HG03108 (cell line): ENCODE measurements around the gene IL12RB1.
"Not testable (repeated sequence)": the region's sequence is repeated elsewhere in the genome, so short reads cannot be mapped to it uniquely, and the experiment has no call there.

Experiments
- ATAC-seq: cut with Tn5 transposase; IDR thresholded peaks from one replicate; pipeline ENCODE4 v1.9.1; 2021; ENCODE audit warnings: moderate library complexity; ENCODE audit not compliant: unreplicated experiment

Gene IL12RB1

GRCh38 chr19:18112989-18113478, 26.3 kb upstream of the IL12RB1 start:
- ATAC-seq = no peak

GRCh38 chr19:18110609-18111232, 24.0 kb upstream of the IL12RB1 start:
- ATAC-seq = no peak

DNA sequence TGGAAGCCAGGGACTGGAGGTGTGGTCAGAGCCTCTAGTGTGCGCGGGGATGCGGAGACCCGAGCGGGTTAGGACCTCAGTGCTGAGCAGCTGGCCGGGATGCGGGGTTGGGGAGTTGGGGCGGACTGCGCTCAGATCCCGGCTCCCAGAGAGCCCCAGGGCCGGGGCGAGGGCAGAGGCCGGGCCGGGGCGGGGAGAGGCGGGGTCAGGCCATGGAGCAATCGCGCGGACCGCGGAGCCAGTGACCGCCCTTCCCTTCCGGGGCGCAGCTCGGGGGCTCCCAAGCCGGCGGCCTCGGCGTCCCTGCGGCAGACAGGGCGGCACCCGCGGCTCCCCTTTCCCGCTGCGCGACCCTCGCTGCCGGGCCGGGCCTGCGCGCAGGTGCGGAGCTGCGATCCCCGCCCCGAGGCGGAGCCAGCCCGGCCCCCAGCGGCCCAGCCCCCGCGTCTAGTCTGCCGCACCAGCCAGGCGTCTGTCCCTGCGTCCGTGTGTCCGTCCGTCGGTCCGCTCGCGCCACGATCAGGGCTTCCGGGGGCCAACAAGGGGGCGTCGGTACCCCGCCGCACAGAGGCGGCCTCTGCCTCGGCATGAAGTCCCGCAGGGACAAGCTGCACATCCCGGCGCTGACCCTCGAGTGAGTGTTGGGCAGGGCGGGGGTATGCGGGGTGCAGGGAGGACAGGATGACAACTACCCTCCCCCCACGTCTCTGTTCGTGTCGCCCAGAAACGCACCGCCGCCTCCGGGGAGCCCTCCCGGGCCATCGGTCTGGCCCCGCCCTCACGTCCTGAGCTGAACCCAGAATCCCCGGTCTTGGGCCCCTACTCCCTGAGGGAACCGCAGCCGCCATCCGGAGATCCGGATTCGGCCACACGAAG, 23.2 kb upstream of the IL12RB1 start:
- no peak for ATAC-seq

DNA sequence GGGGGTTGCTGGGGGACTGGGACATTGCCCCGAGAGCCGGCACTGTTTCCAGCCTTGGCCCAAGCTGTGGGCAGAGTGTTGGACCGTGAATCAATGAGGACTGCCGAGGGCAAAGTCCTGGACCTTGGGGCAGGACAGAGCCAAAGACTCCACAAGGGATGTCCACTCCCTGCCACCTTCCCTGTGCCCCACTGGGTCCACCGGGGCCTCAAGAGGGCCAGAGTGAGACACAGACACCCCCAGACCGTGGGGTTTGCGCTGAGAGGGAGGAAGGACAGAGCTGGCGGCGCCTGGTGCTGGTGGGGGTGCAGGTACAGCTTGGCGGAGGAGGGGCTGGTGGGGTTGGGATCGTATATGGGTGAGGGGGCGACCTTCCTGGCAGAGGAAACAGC, 22.6 kb upstream of the IL12RB1 start:
- ATAC-seq = no peak

DNA sequence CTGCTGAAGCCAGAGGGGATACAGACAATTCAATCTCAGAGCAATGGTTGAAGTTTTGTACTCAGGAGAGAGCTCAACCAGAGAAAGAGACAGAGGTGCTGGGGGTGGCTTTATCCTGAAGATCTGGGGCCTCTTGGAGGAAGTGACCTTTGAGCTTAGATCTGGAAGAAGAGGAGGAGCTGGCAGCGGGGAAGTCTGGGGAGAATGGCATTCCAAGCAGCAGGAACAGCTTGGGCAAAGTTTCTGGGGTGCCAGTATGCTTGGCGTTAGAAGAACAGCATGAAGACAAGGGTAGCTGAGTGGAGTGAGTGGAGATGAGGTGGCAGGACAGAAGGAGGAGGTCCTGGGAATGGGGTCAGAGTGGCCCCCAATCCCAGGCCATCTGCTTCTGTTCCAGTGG, 22.2 kb upstream of the IL12RB1 start:
- ATAC-seq = no peak

DNA sequence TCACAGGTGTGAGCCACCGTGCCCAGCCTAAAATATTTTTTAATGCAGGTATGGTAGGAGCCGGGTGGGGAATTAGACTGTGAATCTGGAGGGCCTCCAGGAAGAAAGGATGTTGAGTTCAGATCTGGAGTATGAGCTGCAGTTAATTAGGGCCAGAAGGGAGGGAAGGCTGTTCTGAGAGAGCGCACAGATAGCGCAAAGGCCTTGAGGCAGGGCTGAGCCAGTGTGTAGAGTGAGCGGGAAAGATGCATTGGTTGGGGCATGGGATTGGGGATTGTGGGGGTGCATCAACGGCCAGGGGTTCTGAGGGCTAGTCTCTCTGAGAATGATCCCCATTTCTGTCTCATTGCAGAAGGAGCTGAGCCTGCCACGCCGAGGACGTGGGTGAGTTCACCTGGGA, 20.5 kb upstream of the IL12RB1 start:
- no peak for ATAC-seq

- not testable (repeated sequence) for ATAC-seq
These were observed 18.5 kb upstream of the IL12RB1 start for GRCh38 chr19:18105259-18105658.

GRCh38 chr19:18104793-18105131, 18.0 kb upstream of the IL12RB1 start:
- no peak for ATAC-seq

DNA sequence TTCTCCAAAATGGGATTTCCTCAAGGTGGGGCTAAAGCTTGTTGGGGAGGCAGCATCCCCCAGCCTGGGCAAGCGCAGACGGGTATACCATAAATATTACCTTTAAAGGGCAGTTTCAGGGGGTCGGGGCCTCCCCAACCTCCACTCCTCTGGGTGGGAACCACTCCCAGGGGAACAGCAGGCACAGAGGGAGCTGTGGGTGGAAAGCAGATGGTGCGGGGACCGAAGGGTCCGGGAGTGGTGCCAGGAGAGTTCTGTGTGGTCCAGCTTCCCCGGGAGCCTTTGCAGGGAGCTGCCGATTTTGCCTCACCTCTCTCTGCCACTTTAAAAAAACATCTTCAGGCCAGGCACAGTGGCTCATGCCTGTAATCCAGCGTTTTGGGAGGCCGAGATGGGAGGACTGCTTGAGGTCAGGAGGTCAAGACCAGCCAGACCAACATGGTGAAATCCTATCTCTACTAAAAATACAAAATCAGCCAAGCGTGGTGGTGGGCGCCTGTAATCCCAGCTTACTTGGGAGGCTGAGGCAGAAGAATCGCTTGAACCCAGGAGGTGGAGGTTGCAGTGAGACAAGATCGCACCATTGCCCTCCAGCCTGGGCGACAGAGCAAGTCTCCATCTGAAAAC, 16.3 kb upstream of the IL12RB1 start:
- ATAC-seq = no peak

DNA sequence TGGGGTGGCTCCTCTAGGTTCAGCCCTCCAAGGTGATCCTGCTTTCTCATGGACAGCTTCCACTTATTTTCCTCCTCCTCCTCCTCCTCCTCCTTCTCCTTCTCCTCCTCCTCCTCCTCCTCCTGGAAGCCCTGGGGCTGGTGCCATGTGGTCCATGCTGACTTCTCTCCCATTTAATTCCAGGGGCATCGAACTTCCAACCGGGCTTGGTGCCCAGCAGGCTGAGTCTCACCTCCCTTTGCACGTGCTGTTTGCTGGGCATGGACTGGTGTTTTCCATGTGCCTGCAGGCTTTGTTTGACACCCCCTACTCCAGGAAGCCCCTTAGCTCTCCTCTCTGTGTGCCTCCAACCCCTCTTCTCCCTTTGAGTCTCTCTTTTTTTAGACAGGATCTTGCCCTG, 14.5 kb upstream of the IL12RB1 start:
- ATAC-seq = no peak

GRCh38 chr19:18100710-18101109, 14.0 kb upstream of the IL12RB1 start:
- no peak for ATAC-seq

DNA sequence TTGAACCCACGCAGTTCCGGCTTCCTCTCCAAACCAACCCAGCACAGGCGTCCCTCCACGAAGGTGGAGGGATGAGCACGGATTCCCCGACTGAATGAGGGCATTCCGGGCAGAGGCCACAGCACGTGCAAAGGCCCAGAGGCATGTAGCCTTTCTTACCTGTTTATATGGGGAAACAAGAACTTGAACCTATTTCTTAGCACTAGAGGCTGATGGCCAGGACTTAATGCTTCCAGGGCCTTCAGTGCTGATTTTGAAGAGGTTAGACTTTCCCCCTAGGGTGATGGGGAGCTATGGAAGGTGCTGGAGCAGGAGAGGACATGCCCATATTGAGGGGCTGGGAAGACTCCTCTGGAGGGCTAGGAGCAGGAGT, 12.9 kb upstream of the IL12RB1 start:
- ATAC-seq = no peak

DNA sequence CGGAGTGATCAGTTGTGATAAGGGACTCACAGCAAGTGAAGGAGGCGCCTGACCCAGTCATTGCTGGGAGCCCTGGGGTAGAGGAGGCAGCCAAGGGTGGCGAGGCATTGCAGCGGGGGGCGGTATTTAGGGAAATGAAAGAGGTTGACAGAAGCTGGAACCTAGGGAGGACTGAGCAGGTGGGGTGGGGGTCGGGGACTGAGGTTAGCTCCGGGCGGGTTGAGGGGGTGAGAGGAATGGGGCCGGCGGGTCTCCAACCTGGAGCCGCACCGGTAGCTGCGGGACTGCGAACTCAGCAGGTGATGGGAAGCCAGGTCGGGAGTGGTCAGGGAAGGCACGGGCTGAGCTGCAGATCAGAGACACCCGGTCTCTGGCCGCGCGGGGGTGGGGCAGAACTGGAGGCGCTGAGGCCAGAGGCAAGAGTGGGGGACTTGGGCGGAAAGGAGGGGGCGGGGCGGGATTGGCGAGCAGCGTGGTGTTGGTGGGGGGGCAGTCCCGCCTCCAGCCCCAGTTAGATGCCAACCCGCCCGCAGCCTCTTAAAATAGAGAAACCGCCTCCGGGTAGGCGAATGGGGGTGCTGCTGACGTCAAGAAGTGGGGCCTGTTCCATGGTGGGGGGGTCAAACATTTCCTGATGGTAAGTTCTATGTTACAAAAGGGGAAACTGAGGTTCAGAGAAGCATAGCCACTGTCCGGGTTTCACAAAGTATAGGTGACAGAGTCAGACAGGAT, 12.3 kb upstream of the IL12RB1 start:
- peak; percentile 52 for ATAC-seq

- no peak for ATAC-seq
These were observed 11.5 kb upstream of the IL12RB1 start for GRCh38 chr19:18097993-18098890.

DNA sequence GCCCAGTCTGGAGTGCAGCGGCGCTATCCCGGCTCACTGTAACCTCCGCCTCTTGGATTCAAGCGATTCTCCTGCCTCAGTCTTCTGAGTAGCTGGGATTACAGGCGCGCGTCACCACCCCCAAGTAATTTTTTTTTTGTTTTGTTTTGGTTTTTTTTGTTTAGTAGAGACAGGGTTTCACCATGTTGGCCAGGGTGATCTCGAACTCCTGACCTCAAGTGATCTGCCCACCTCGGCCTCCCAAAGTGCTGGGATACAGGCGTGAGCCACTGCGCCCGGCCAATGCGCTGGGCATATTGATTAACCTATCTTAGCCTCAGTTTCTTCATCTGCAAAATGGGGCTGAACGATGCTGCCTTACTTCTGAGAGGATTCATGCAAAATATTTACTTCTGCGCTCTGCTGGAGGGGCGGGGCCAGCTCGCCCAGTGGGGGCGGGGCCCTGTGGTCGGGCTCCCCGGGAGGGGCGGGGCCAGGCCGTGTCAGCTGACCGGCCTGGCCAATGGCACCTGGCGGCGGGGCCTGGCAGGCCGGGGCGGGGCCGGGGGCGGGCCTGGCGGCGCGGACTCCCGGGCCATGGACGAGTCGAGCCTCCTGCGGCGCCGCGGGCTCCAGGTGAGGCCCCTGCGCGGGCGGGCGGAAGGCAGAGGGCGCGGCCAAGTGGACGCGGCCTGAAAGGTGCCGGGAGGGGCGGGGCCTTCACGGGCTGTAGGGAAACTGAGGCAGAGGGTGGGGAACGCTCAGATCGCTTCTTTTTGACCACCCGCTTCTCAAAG, 10.7 kb upstream of the IL12RB1 start, which contains the start of gene MAST3:
Gene MAST3, plus strand, starts transcription at position 562 of the 776 bp plus-strand sequence. Its CDS starts 15 bp downstream, at position 577.
- ATAC-seq = peak; percentile 61

DNA sequence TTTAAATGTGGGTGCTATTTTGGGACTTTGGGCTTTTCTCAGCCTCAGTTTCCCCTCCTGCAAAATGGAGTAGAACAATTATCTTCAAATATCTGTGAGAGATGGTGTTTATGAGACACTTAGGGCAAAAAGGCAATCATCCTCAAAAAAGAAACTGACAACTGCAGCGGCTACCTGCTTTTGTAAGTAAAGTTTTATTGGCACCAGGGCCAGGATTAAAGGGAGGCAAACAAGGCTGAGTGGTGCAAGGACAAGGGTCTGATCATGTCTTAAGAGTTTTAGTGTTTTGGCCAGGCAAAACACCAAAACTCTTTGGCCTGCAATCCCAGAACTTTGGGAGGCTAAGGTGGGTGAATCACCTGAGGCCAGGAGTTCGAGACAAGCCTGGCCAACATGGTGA, 9.5 kb upstream of the IL12RB1 start:
- ATAC-seq = no peak

GRCh38 chr19:18093439-18094161, 6.9 kb upstream of the IL12RB1 start:
- no peak for ATAC-seq

DNA sequence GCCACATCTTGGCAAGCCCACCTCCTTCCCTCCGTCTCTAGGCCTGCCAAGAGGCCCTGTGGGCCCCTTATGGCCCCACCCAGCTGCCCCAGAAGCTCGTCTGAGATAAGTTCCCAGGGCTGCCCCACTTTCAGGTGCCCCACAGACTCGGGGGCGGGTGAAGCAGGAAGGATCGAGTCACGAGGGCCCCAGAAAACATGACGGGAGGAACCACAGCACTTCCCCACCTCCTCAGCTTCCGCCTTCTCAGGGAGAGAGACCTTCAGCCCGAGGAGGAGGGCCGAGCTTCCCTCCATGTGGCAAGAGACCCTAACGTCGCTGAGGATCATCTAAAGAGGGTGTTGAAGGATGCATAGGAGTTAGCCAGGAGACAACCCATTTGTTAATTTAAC, 4.5 kb upstream of the IL12RB1 start:
- ATAC-seq = peak; percentile 36
